Neural cell (in vitro differentiated cells): ENCODE data around the gene ZSWIM1. TPM values are rescaled to one million over a fixed set of nuclear protein-coding genes. Genes with fewer than 3 reads are reported as not detected.

ENCODE experiments used
- H2AFZ ChIP-seq: fragments of 200-600, 300-800 bp; sonication (generic), shearing (Covaris generic); 2 replicates; pipeline ENCODE4 v1.6.0; 2014; ENCODE audit warnings: low read depth, mild to moderate bottlenecking, antibody characterized with exemption, low read length, moderate library complexity
- H3F3A ChIP-seq: fragments of 200-600 bp; shearing (Covaris generic); 2 replicates; pipeline ENCODE4 v1.6.1; 2016; ENCODE audit warnings: mild to moderate bottlenecking, moderate library complexity, mixed read lengths, antibody characterized with exemption, low read length; ENCODE audit not compliant: insufficient read depth, poor library complexity, severe bottlenecking
- H3K27ac ChIP-seq: fragments of 200-600, 300-800 bp; sonication (generic), shearing (Covaris generic); 2 replicates; pipeline ENCODE4 v1.5.1; 2014; ENCODE audit warnings: mild to moderate bottlenecking, low read length, moderate library complexity
- H3K27me3 ChIP-seq: fragments of 300-800, 200-600 bp; sonication (generic), shearing (Covaris generic); 2 replicates; pipeline ENCODE4 v1.6.0; 2014; ENCODE audit warnings: mild to moderate bottlenecking, low read depth, low read length, moderate library complexity; ENCODE audit not compliant: insufficient read depth
- H3K36me3 ChIP-seq: fragments of 300-800, 200-600 bp; sonication (generic), shearing (Covaris generic); 2 replicates; pipeline ENCODE4 v1.5.1; 2014; ENCODE audit warnings: mild to moderate bottlenecking, antibody characterized with exemption, low read length, moderate library complexity; ENCODE audit not compliant: insufficient read depth
- H3K4me2 ChIP-seq: fragments of 300-800, 200-600 bp; sonication (generic), shearing (Covaris generic); 2 replicates; pipeline ENCODE4 v1.6.0; 2014; ENCODE audit warnings: mild to moderate bottlenecking, low read length
- H3K4me3 ChIP-seq: fragments of 300-800, 200-600 bp; sonication (generic), shearing (Covaris generic); 2 replicates; pipeline ENCODE4 v1.5.1; 2014; ENCODE audit warnings: mild to moderate bottlenecking, low read length, moderate library complexity
- H3K79me2 ChIP-seq: fragments of 200-600 bp; shearing (Covaris generic); replicated peaks from 2 replicates; pipeline ENCODE4 v1.6.0; 2014; ENCODE audit warnings: mild to moderate bottlenecking, low read length, moderate library complexity; ENCODE audit not compliant: insufficient read depth
- H3K9ac ChIP-seq: fragments of 300-800, 200-600 bp; sonication (generic), shearing (Covaris generic); 2 replicates; pipeline ENCODE4 v1.6.1; 2016; ENCODE audit warnings: mild to moderate bottlenecking, low read length, mixed read lengths
- H3K9me2 ChIP-seq: fragments of 200-600 bp; shearing (Covaris generic); 2 replicates; pipeline ENCODE4 v1.6.1; 2016; ENCODE audit warnings: mild to moderate bottlenecking, low read length, mixed read lengths; ENCODE audit not compliant: insufficient read depth
- H3K9me3 ChIP-seq: fragments of 200-600, 300-800 bp; sonication (generic), shearing (Covaris generic); 2 replicates; pipeline ENCODE4 v1.6.1; 2016; ENCODE audit warnings: mild to moderate bottlenecking, mixed run types, low read length, moderate library complexity, mixed read lengths
- H4K20me1 ChIP-seq: fragments of 200-600 bp; shearing (Covaris generic); 2 replicates; pipeline ENCODE4 v1.6.1; 2016; ENCODE audit warnings: mild to moderate bottlenecking, mixed run types; ENCODE audit not compliant: insufficient read depth
- EP300 ChIP-seq: fragments of 450-650 bp; conservative IDR thresholded peaks from 2 replicates; pipeline ENCODE4 v1.6.1; 2014; ENCODE audit warnings: antibody characterized with exemption, mild to moderate bottlenecking, moderate library complexity; ENCODE audit not compliant: poor library complexity, severe bottlenecking
- EZH2 ChIP-seq: fragments of 200-600, 300-800 bp; shearing (Covaris generic), sonication (generic); IDR thresholded peaks from 2 replicates; pipeline ENCODE4 v1.6.1; 2014; ENCODE audit warnings: antibody characterized with exemption, low read length, borderline replicate concordance, mild to moderate bottlenecking; ENCODE audit not compliant: insufficient read depth, poor library complexity, severe bottlenecking
- MXI1 ChIP-seq: fragments of 450-650 bp; conservative IDR thresholded peaks from 2 replicates; pipeline ENCODE4 v1.6.1; 2014; ENCODE audit warnings: antibody characterized with exemption, mild to moderate bottlenecking; ENCODE audit not compliant: poor library complexity, severe bottlenecking
- POLR2AphosphoS5 ChIP-seq: IDR thresholded peaks from 2 replicates; pipeline ENCODE4 v1.6.1; 2012
- RAD21 ChIP-seq: fragments of 450-650 bp; conservative IDR thresholded peaks from 2 replicates; pipeline ENCODE4 v1.6.1; 2014; ENCODE audit warnings: antibody characterized with exemption, mild to moderate bottlenecking, moderate library complexity
- SMC3 ChIP-seq: fragments of 450-650 bp; conservative IDR thresholded peaks from 2 replicates; pipeline ENCODE4 v1.6.1; 2014; ENCODE audit warnings: antibody characterized with exemption, mild to moderate bottlenecking, moderate library complexity; ENCODE audit not compliant: poor library complexity
- TAF1 ChIP-seq: IDR thresholded peaks from 2 replicates; pipeline ENCODE4 v1.6.1; 2012; ENCODE audit warnings: low read depth
- polyA plus RNA-seq: library from polyadenylated mRNA; depleted of rRNA; stranded (reverse); fragments of >200 nt; gene quantifications from 2 replicates; pipeline ENCODE4 v1.2.3, GENCODE V29; 2014
- TF ChIP-seq, protein P1 (sequence below): fragments of 450-650 bp; IDR thresholded peaks from 2 replicates; pipeline ENCODE4 v1.5.1; 2014; ENCODE audit warnings: antibody characterized with exemption, mild to moderate bottlenecking, moderate library complexity; ENCODE audit not compliant: poor library complexity, severe bottlenecking
- TF ChIP-seq, protein P2 (sequence below): IDR thresholded peaks from 2 replicates; pipeline ENCODE4 v1.6.1; 2012; ENCODE audit warnings: borderline replicate concordance

Gene ZSWIM1
- polyA plus RNA-seq, 1 donor from 2014 or later: 3.3 TPM

DNA sequence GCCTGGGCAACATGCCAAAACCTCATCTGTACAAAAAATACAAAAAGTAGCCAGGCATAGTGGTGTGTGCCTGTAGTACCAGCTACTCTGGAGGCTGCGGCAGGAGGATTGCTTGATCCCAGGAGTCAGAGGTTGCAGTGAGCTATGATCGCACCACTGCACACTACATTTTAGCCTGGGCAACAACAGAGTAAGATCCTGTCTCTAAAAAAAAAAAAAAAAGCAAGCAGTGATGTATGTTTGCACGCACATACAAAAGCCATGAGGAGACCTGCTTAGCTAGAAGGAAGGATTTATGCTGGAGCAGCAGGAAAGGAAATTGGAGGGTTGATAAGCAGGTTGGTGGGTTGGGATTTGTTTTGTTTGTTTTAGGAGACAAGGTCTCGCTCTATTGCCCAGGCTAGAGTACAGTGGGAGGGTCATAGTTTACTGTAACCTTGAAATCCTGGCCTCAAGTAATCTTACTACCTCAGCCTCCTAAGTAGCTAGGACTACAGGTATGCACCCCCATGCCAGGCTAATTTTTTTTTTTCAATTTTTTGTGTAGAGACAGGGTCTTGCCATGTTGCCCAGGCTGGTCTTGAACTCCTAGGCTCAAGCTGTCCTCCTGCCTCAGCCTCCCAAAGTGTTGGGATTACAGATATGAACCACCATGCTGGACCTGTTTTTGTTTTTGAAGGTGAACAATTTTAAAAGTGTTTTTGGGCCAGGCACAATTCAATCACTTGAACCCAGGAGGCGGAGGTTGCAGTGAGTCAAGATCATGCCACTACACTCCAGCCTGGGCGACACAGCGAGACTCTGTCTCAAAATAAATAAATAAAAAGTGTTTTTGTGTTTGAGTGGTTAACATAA is 19.6 kb upstream of the ZSWIM1 start:
- Histone ChIP-seq H3K27ac (no peak overlapping the region), H3K4me3 (no peak overlapping the region), H3F3A (no peaks in the 10 kb centered on the region), H4K20me1 (no peaks in the 10 kb centered on the region), H3K79me2 (peaks cover 19% of the 10 kb centered on the region), H3K9me2 (no peaks in the 10 kb centered on the region), H3K4me2 (no peak overlapping the region), H3K36me3 (no peaks in the 10 kb centered on the region), H3K27me3 (no peaks in the 10 kb centered on the region), H3K9me3 (no peaks in the 10 kb centered on the region), H2AFZ (no peak overlapping the region), H3K9ac (no peak overlapping the region)
- TF ChIP-seq RAD21: no peak

DNA sequence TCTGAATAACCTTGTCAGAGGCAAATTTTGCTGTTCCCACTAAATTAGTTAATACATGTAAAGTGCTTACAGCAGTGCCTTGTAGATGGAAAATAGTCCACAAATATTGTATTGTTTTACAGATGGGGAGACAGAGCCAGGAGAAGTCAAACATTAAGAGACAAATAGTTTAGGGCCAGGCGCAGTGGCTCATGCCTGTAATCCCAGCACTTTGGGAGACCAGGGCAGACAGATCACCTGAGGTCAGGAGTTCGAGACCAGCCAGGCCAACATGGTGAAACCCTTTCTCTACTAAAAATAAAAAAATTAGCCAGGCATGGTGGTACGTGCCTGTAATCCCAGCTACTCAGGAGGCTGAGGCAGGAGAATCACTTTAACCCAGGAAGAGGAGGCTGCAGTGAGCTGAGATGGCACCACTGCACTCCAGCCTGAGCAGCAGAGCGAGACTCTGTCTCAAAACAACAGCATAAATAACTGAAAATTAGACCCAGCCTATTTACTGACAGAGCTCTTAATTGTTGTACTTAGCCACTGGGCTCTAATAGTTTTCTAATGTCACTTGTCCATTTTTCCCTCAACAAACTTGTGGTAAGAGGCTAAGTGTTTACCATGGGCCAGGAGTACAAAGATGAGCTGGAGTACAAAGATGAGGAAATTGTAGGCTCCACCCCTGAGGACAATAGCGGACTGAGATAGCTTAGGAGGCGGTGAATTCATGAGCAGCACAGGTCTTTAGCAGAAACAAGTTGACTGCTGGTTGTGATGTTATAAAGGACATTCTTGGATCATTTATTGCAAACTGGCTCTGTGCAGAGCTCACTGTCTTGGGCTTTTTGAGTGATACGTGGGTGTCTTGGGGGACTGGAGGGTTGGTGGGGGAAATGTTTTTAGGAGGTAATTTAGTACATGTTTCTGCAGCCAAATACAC is 17.2 kb upstream of the ZSWIM1 start:
- Histone ChIP-seq H2AFZ (no peak overlapping the region), H3K9me3 (no peaks in the 10 kb centered on the region), H3K36me3 (no peaks in the 10 kb centered on the region), H3K4me2 (no peak overlapping the region), H3K4me3 (no peak overlapping the region), H4K20me1 (no peaks in the 10 kb centered on the region), H3K9me2 (no peaks in the 10 kb centered on the region), H3F3A (no peaks in the 10 kb centered on the region), H3K27ac (no peak overlapping the region), H3K79me2 (peaks cover 5% of the 10 kb centered on the region), H3K9ac (no peak overlapping the region), H3K27me3 (no peaks in the 10 kb centered on the region)
- TF ChIP-seq RAD21: no peak
- no peak for TF ChIP-seq TAF1
- no peak for TF ChIP-seq EZH2
- no peak for TF ChIP-seq SMC3
- no peak for TF ChIP-seq POLR2AphosphoS5
- TF ChIP-seq EP300: no peak
- TF ChIP-seq, protein P1, sequence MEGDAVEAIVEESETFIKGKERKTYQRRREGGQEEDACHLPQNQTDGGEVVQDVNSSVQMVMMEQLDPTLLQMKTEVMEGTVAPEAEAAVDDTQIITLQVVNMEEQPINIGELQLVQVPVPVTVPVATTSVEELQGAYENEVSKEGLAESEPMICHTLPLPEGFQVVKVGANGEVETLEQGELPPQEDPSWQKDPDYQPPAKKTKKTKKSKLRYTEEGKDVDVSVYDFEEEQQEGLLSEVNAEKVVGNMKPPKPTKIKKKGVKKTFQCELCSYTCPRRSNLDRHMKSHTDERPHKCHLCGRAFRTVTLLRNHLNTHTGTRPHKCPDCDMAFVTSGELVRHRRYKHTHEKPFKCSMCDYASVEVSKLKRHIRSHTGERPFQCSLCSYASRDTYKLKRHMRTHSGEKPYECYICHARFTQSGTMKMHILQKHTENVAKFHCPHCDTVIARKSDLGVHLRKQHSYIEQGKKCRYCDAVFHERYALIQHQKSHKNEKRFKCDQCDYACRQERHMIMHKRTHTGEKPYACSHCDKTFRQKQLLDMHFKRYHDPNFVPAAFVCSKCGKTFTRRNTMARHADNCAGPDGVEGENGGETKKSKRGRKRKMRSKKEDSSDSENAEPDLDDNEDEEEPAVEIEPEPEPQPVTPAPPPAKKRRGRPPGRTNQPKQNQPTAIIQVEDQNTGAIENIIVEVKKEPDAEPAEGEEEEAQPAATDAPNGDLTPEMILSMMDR: no peak
- TF ChIP-seq, protein P2, sequence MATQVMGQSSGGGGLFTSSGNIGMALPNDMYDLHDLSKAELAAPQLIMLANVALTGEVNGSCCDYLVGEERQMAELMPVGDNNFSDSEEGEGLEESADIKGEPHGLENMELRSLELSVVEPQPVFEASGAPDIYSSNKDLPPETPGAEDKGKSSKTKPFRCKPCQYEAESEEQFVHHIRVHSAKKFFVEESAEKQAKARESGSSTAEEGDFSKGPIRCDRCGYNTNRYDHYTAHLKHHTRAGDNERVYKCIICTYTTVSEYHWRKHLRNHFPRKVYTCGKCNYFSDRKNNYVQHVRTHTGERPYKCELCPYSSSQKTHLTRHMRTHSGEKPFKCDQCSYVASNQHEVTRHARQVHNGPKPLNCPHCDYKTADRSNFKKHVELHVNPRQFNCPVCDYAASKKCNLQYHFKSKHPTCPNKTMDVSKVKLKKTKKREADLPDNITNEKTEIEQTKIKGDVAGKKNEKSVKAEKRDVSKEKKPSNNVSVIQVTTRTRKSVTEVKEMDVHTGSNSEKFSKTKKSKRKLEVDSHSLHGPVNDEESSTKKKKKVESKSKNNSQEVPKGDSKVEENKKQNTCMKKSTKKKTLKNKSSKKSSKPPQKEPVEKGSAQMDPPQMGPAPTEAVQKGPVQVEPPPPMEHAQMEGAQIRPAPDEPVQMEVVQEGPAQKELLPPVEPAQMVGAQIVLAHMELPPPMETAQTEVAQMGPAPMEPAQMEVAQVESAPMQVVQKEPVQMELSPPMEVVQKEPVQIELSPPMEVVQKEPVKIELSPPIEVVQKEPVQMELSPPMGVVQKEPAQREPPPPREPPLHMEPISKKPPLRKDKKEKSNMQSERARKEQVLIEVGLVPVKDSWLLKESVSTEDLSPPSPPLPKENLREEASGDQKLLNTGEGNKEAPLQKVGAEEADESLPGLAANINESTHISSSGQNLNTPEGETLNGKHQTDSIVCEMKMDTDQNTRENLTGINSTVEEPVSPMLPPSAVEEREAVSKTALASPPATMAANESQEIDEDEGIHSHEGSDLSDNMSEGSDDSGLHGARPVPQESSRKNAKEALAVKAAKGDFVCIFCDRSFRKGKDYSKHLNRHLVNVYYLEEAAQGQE: no peak
- TF ChIP-seq MXI1: no peak
